Measurements from ENCODE around the gene SNX3.

GRCh38 chr6:108247965-108248536, 12.8 kb downstream of the SNX3 start:
- TF ChIP-seq POLR2A (IDR thresholded peaks at IDR 0.05): no peak
- no peak for TF ChIP-seq CTCF (IDR thresholded peaks at IDR 0.05 in 8 of 11, conservative IDR thresholded peaks at IDR 0.05 in 3 of 11)
- no peak for TF ChIP-seq POLR2AphosphoS5 (IDR thresholded peaks at IDR 0.05)
